Activated effector memory CD4-positive, alpha-beta T cell treated with Interleukin-2 at 50 U/mL for 16 hours (primary cell): ENCODE data around the gene ALPL.
A peak's percentile ranks its signal among the peaks of the same experiment; 100 is the strongest.
"Not testable (repeated sequence)": the region's sequence is repeated elsewhere in the genome, so short reads cannot be mapped to it uniquely, and the experiment has no call there.

ENCODE experiments used
- DNase-seq: peaks from one replicate; pipeline ENCODE4 v3.0.0-alpha.2; 2020

Gene ALPL

DNA sequence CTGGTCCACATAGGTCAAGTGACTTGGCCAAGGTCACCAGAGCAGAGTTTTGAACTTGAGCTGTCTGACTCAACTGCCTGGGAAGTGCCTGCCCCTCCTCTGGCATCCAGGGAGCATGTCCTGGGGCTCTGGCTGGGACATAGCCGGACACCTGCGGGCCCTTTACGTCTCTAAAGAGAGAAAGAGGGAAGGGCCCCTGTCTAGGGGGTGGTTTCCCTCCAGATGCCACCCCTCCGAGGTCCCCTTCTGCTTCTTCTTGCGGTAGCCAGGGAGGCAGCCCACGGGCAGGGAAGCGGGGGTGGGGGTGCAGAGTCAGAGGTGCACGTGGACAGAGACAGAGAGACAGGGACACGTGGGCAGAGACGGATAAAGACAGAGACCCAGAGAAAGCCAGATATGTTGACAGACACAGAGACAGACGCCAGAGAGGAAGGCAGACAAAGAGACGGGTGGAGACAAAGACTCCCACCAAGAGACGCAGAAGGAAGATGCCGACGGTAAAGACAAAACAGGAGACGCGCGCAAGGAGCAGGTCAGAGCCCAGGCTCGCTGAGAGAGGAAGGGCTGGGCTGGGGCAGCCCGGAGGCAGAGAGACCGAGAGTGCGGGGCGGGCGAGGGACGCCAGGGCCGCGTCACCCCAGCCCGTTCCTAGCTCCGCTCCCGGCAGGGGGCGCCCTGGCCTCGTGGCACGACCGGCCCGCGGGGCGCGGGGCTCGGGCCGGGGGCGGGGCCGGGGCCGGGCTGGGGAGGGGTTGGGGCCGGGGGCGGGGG lies 458 bp upstream of the ALPL start:
- peak; percentile 20 for DNase-seq

DNA sequence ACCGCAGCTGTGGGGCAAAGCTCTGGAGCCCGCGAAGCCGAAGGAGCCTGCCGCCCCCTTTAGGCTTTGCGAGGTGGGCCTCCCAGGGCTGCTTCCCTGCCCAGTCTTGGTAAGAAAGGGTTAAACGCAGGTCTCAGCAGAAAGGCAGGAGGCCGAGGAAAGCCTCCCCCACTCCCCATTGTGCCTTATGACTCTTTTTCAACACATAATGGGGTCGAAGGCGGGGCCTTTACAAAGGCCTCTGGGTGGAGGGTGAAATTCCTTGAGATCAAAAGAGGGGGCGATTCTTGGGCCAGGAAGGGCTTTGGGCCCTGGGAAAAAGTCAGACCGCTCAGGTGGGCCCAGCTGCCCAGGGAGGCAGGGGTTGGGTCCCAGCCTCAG lies 880 bp downstream of the ALPL start:
- no peak for DNase-seq

DNA sequence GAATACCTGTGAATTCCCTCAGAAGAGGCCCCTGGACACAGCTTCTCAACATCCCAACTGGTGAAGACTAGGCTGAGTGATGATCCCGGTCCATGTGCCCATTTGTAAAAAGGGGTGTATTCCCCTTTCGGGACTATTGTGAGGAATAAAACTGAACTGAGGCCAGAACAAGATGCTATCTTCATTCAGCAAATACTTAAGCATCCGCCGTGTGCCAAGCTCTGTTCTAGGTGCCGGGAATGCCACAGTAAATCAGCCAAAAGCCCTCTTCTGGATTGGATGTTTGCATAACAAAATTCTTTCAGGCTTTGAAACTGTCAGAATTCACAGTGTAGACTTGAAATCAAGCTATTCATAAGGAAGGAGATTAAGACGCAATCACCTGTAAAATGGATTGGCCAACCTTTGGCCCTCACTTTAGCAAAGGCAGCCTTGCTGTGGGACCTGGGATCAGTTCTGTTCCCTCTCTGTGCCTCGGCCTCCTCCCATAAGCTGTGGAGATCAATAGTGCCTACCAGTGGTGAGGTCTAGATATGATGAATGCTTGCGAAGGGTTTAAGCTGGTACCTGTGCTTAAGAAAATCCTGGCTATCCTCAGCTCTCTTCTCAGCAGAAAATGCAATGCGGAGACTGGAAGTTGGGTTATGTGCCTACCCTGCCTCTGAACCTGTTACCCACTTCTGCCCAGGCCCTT lies 1.8 kb downstream of the ALPL start:
- no peak for DNase-seq

DNA sequence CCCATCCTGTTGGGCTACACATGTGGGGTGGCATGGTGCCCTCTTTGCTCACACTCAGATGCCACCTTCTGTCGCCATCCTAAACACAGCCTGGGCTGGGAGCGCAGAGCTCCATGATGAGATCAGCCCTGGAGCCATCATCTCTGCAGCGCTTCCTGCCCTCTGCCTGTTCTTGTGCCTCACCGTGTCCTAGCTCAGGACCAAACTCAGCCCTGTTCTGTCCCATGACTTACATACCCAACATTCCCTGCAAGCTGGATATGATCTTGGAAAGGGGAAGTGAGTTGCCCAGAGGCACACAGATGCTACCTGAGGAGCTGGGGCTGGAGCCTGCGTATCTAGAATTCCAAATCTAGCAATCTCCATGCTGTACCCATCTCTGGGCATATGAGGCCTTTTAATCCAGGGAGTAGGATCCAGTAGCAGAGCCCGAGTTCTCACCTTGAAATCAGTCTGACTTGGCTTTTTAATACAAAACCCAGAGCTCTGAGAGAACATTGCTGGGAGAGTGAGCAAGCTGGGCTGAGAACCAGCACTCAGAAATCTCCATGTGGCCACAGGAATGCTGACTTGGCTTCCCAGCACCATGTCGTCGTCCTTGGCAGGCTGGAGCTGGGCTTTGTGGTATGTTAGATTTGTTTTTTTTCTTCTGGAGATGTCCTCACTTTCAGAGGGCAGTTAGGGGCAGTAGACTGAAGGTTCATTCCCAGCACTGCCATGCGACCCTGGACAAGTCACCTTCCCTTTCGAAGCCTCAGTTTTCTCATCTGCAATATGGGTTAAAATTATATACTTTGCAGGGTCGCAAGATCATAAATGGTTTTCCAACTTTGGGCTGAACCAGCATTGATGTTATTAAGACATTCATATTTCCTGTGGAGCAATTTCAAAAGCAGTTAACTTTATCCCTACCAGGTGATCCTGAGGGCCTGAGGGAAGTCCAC lies 2.6 kb downstream of the ALPL start:
- DNase-seq: no peak

DNA sequence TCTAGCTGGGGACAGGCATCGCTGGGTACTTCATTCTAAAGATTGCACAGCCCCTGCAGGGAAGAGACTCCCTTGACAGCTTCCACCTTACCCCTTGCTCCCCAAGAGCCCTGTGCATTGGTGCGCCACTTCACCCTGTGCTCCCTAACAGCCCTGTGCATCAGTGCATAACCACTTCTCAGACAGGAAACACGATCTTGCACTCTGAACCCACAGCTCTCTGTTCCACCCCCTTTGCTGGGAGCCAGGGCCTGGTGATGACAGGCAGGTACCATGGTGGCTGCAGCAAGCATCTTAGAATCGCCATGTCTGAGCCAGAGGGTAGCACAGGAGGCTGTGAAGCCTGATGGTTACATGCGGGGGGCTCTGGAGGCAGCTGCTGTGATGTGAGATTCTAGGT lies 5.0 kb downstream of the ALPL start:
- no peak for DNase-seq

DNA sequence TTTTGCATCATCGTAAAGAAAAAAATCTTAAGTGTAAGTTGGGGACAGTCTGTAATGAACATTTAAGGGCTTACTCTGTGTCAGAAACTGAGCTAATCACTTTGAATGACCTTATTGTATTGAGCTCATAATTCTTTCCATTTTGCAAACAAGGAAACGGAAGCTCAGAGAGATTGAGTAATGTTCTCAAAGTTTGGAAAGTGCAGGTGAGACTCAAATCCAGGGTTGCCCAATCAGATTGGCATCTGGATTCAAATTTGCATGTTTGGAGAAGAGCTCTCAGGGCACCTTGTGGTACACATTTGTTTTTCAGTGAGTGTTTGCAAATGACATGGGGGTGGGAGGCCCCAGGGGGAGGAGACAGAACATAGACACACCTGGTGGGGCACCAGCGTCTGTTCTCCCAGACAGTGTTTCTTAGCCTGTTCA lies 8.0 kb downstream of the ALPL start:
- no peak for DNase-seq

DNA sequence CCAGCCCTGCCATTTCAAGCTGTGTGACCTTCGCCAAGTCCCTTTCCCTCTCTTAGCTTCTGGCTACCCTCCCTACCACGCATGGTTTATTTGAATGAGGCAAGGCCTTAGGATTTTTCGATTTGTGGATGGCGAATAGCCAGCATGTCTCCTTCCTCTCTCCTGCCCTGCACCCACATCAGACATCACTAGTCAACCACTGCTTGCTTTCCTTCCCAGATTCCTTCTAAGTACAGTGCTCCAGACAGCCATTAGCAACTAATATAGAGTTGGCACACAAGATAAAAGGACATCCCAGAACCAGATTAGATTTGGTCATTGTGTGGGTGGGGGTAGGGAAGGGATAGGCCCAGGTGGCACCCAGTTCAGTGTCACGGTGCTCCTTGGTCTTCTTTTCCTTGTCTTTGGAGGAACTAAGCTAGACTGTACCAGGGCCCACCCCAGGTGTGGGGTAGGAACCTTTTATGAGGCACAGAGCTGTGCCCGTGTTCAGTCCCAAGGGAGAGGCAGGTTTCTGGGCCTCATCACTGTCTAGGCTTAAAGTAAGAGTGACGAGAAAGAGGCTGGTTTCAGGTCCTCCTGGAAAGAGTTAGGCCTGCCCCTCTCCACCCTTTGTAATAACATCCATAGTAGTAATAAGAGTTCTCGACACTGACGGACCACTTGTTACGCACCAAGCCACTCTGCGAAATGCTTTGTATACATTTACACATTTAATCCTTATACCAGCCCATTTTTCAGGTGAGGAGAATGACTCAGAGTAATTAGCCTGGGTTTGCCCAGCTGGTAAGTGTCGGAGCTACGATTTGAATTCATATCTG lies 8.6 kb downstream of the ALPL start:
- no peak for DNase-seq

DNA sequence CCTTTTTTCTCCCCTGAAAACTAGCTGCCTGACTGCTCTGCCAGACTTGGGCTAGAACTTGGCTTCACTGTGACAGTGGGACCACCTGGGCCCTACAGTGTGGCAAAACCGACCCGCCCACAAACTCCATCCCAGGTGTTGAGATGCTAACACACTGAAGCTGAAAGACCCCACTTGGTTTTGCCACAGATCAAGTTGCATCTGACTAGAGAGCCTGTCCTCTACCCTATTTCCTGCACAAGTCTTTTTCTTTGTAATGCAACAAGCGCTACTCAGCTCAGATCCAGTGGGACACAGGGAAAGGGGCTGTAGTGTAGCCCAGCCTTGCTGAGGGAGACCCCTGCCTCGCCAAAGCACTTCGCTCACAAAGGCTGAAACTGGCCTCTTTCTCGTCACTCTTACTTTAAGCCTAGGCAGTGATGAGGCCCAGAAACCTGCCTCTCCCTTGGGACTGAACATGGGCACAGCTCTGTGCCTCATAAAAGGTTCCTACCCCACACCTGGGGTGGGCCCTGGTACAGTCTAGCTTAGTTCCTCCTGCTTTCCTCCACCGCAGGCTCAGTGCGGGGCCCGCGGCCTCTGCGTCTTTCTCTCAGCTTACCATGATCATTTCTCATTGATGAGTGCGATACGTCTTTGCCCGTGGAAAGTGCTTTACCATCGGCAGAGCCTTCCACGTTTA lies 9.7 kb downstream of the ALPL start:
- no peak for DNase-seq

DNA sequence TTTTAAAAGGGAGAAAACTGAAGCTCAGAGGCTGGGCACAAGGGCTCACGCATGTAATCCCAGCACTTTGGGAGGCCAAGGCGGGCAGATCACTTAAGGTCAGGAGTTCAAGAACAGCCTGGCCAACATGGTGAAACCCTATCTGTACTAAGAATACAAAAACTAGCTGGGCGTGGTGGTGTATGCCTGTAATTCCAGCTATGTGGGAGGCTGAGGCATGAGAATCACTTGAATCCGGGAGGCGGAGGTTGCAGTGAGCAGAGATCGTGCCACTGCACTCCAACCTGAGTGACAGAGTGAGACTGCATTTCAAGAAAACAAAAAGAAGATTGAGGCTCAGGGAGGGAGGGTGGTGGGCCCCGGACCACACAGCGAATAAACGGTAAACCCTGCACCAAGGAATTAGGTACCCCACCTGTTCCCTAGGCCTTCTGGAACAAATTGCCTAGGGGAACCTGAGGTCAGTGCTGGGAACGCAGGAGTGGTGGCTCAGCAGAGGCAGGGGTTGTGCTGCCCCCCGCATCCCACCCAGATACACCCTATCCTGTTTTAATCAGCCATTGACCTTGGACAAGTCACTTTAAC lies 10.4 kb downstream of the ALPL start:
- DNase-seq: not testable (repeated sequence)

DNA sequence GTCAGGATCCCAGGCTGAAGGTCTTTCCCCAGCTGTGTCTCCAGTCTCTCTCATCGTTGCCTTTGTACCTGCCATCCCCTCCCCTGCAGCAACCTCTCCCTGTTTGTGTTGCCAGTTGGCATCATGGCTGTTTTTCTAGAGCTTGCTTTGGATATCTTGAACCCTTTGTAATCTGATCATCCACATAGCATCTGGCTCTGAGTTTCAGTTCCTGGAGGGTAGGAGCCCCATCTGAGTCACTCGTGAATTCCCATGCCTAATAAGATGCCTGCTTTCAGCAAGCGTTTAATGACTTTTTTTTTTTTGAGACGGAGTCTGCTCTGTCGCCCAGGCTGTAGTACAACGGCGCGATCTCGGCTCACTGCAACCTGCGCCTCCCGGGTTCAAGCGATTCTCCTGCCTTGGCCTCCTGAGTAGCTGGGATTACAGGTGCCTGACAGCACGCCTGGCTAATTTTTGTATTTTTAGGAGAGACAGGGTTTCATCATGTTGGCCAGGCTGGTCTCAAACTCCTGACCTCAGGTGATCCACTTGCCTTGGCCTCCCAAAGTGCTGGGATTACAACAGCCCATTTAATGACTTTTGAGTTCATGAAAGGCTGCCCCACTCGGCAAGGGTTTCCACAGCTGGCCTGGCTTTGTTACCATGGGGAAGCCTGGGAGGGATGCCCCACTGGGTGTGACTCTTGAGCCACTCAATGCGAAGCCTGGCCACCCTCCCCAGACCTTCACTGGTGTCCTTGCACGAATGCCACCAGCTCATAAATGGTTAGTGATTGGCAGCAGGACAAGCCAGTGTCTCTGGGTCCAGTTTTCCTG lies 11.9 kb downstream of the ALPL start:
- DNase-seq: no peak

DNA sequence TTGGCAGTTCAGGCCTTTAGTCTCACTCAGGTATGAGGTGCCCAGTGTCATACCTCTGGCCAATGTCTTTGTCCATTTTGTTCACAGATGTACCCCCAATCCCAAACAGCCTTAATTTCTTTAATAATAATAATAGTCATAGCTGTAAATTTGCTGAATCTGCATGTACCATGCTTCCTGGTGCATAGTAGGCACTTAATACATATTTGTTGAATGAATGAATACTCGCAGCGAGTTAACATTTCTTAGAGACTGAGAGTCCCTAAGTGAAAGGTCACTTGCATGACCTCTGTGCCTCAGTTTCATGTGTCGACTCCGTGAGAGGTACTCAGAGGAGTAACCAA lies 12.5 kb downstream of the ALPL start:
- DNase-seq: no peak

DNA sequence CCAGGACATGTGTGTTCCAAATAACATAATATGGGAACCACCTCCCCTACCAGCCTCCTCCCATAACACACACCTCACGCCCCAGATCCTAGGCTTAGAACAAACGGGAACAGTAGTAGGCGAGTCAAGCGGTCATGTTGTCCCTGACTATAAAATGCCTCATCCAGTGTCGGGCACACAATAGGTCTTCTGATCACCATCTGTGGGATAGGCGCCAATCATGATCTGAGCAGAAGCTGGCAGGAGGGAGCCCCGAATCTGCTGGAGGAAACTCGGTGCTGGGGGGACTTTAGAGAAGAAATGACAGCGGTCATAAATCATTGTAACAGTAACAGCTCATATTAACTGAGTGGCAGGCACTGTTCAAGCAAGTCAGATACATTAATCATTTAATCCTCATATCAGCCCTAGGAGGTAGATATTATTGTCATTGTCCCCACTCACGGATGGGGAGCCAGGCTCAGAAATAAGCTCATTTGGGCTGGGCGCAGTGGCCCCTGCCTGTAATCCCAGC lies 13.4 kb downstream of the ALPL start:
- no peak for DNase-seq

DNA sequence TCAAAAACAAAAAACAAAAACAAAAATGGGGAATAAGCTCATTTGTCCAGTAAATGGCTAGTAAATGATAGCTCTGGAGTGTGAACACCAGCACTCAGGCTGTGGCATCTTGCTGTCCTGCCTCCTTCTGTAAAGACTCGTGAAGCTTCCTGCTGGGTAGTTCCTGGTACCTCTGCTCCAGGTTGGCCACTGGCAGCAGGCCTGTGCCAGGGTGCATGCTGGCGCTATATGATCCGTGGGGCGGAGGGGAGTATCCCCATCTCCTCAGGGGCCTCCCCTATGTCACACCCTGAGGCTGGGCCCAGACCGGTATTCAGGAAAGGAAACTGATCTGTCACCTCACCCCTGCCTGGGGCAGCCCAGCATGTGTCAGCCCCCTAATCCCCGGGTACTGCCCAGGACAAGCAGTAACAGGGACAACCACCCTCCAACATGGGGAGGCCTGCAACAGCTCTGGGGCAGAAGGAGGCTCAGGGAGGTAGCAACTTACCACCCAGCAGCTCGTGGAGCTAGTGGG lies 14.1 kb downstream of the ALPL start:
- no peak for DNase-seq

DNA sequence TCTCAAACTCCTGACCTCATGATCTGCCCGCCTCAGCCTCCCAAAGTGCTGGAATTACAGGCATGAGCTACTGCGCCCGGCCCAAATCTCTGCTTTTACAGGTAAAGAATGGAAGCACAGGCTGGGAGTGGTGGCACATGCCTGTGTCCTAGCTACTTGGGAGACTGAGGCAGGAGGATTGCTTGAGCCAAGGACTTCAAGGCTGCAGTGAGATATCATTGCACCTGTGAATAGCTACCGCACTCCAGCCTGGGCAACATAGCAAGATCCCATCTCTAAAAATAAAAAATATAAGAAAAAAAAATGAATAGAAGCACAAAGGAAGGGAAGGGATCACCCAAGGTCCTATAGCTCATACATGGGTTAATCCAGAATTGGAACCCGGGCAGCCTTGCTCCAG lies 15.0 kb downstream of the ALPL start:
- no peak for DNase-seq

DNA sequence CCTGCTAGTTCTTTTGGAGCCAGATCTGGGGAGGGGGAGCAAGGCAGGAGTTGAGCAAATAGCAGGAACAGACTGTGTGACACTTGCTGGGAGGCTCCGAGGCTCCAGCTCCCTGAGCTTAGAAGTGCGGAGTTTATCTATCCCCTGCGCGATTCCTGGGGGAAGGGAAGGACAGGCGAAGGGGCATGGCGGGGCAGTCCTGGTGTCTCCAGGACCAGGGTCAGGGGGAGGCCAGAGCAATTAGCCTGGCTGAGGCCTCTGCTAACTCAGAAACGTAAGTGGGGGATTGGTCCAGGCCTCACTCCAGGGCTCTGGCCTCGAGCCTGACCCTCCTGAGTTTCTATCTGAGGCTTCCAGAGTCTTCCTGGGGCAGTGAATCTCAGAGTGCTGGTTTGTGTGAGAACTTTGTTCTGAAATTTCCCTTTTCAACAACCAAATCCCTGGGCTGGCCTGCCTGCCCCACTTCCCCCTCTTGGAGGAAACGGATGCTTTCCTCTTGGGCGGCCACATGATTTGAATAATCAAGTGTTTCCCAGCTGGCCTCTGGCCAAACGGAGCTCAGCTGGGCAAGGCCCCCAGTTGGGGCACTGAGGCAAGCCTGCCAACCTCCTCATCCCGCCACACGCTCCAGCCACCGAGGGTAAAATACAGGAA lies 15.6 kb downstream of the ALPL start:
- no peak for DNase-seq

DNA sequence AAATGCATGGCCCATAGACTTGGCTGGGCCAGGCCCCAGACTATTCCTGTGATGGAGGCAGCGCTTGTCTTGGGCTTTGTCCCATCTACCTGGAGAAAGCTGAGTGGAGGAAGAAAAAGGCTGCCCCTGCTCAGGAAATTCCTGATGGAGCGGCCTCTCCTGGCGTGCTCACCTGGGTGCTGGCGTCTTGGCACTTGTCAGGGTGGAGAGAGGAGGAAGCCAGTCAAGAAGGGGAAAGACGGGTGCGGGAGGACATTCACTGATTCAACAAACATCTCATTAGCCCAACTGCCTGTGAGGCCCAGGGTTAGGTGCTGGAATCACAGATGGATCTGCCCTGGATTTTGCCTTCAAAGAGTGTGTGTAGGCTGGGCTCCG lies 16.1 kb downstream of the ALPL start:
- no peak for DNase-seq

DNA sequence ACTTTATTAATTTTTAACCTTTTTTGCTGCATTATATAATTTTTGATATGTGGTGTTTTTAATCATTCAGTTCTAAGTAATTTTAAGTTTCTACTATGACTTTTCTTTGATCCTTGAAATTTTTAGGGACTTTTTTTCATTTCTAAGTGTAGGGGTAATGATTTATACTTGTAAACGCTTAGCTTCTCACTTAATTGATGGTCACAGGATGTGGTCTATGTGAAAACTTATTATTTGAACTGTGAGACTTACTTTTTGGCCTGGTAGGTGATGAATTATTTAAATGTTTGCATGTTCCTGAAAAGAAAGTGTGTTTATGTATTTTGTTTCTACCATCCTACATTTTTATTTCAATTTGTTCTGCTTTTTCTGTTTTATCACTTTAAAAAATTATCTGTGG lies 17.2 kb downstream of the ALPL start:
- DNase-seq: no peak

DNA sequence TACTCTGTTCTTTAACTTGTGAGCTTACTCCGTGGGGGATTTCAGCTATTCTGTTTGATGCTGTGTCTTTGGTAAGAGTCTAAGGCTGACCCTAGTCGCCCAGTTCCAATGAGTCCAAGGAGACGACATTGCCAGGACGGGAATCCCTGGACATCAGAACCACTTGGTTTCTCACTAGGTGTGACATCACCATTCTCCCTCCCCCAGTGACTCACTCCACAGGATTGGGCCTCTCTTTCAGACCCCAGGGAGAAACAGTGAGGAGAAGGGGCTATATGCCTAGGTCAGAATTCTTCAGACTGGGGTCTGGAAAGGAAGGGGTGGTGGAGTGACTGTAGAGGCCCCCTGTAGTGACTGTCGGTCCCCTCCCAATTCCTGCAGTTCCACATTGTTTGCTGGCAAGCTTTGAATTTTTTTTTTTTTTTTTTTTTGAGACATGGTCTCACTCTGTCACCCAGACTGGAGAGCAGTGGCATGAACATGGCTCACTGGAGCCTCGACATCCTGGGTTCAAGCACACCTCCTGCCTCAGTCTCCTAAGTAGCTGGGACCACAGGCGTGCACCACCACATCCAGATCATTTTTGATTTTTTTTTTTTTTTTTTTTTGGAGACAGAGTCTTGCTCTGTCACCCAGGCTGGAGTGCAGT lies 21.3 kb downstream of the ALPL start:
- no peak for DNase-seq

DNA sequence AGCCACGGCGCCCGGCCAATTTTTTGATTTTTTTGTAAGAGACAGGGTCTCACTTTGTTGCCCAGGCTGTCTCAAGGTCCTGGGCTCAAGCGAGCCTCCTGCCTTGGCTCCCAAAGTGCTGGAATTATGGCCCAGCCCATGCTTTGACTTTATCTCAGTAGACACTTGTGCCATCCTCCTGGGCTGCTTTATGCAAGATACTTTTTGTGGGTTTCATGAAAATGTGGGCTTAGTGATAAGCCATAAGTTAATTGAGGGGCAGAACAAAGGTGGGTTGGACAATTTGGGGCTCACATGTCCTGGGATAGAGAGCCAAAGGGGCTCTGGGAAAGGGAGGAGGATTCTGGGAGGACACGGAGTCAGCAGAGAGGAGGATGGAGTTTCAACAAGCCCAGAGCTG lies 22.0 kb downstream of the ALPL start:
- DNase-seq: no peak
